ENCODE results near the gene SCUBE2.

- TF ChIP-seq HNF4G (IDR thresholded peaks at IDR 0.05), result no peak
- no peak for TF ChIP-seq RXRA (IDR thresholded peaks at IDR 0.05)
- TF ChIP-seq CTCF (IDR thresholded peaks at IDR 0.05; ENCODE audit: low read depth, low read length, missing input control), result no peak
- TF ChIP-seq YY1 (IDR thresholded peaks at IDR 0.05), result no peak
- no peak for TF ChIP-seq EGR1 (IDR thresholded peaks at IDR 0.05; ENCODE audit: low read depth in 2 of 2)
- no peak for TF ChIP-seq GABPA (IDR thresholded peaks at IDR 0.05 in 1 of 2, conservative IDR thresholded peaks at IDR 0.05 in 1 of 2)
- TF ChIP-seq SP1 (IDR thresholded peaks at IDR 0.05), result no peak
- TF ChIP-seq, protein P1, sequence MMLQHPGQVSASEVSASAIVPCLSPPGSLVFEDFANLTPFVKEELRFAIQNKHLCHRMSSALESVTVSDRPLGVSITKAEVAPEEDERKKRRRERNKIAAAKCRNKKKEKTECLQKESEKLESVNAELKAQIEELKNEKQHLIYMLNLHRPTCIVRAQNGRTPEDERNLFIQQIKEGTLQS (IDR thresholded peaks at IDR 0.05), result no peak
- TF ChIP-seq, protein P2, sequence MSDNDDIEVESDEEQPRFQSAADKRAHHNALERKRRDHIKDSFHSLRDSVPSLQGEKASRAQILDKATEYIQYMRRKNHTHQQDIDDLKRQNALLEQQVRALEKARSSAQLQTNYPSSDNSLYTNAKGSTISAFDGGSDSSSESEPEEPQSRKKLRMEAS (IDR thresholded peaks at IDR 0.05), result no peak
- TF ChIP-seq TAF1 (conservative IDR thresholded peaks at IDR 0.05), result no peak
- no peak for TF ChIP-seq RAD21 (IDR thresholded peaks at IDR 0.05)
- TF ChIP-seq, protein P3, sequence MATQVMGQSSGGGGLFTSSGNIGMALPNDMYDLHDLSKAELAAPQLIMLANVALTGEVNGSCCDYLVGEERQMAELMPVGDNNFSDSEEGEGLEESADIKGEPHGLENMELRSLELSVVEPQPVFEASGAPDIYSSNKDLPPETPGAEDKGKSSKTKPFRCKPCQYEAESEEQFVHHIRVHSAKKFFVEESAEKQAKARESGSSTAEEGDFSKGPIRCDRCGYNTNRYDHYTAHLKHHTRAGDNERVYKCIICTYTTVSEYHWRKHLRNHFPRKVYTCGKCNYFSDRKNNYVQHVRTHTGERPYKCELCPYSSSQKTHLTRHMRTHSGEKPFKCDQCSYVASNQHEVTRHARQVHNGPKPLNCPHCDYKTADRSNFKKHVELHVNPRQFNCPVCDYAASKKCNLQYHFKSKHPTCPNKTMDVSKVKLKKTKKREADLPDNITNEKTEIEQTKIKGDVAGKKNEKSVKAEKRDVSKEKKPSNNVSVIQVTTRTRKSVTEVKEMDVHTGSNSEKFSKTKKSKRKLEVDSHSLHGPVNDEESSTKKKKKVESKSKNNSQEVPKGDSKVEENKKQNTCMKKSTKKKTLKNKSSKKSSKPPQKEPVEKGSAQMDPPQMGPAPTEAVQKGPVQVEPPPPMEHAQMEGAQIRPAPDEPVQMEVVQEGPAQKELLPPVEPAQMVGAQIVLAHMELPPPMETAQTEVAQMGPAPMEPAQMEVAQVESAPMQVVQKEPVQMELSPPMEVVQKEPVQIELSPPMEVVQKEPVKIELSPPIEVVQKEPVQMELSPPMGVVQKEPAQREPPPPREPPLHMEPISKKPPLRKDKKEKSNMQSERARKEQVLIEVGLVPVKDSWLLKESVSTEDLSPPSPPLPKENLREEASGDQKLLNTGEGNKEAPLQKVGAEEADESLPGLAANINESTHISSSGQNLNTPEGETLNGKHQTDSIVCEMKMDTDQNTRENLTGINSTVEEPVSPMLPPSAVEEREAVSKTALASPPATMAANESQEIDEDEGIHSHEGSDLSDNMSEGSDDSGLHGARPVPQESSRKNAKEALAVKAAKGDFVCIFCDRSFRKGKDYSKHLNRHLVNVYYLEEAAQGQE (IDR thresholded peaks at IDR 0.05), result no peak
Observed at GRCh38 chr11:9014826-9015225, 76.6 kb downstream of the SCUBE2 start.
